PFSK-1 (cell line): Measurements from ENCODE around the gene WWC2.

Source experiments
- FOXP2 ChIP-seq: optimal IDR thresholded peaks from 2 replicates; pipeline ENCODE3; 2011; ENCODE audit warnings: borderline replicate concordance, control low read depth, inconsistent platforms; ENCODE audit not compliant: insufficient read depth; ENCODE audit errors: extremely low read length, extremely low read depth
- POLR2AphosphoS5 ChIP-seq: IDR thresholded peaks from 2 replicates; pipeline ENCODE4 v1.6.1; 2012; ENCODE audit warnings: low read depth, mild to moderate bottlenecking, control low read depth, low read length, moderate library complexity
- REST ChIP-seq, 2 experiments: IDR thresholded peaks; 2 replicates each; pipeline versions ENCODE4 v1.6.1 to v1.8.0; 2011 to 2012; ENCODE audit warnings: low read depth in 2 of 2, low read length in 2 of 2, control low read depth in 1 of 2, inconsistent platforms in 1 of 2, mild to moderate bottlenecking in 1 of 2, moderate library complexity in 1 of 2; ENCODE audit not compliant: insufficient read depth in 1 of 2
- SIN3A ChIP-seq: IDR thresholded peaks from 2 replicates; pipeline ENCODE4 v1.6.1; 2012; ENCODE audit warnings: mild to moderate bottlenecking, low read length, moderate library complexity, borderline replicate concordance; ENCODE audit not compliant: insufficient read depth

- TF ChIP-seq FOXP2, result no peak
- TF ChIP-seq REST (IDR thresholded peaks at IDR 0.05; ENCODE audit: insufficient read depth in 1 of 2, low read depth in 2 of 2, low read length in 2 of 2), result no peak
- TF ChIP-seq POLR2AphosphoS5, result no peak
- TF ChIP-seq SIN3A, result no peak
Observed at GRCh38 chr4:183171484-183172267, 72.6 kb downstream of the WWC2 start.
